ENCODE measurements around the gene C2CD2.

C2CD2 gene

DNA sequence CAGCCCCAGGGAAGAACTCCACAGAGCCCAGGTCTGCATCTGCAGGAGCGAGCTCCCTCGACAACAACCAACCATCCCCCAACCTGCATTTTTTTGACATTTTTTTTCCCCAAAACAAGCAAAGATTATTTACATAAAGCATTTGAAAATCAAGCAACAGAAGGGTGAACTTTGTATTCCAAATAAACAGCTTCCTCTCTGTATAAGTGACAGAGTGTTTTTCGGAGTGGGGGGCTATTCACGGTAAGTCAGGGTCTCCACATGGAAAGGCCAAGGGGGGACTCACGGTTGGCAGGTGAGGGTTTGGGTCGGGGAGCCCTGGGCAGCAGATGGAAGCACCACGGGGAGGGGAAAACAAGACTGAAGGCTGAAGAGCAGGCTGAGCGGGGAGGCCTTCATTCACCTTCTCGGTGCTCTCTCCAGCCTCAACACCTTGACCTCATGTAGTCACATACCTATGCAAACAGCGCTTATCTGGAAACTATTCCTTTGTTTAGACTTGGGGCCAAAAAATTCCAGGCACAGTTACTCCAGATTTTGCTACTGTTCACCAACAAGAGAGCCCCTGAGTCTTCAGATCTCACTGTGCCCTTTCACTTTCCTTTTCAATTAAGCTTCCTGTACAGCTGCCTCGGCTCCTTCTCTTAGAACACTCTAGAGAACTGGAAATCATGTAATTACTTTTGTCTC is 27.6 kb downstream of the C2CD2 start:
- no peak overlapping the region for H2BK120ac ChIP-seq (ENCODE audit: low read depth, low read length)
- H3K79me2 ChIP-seq (ENCODE audit: control insufficient read depth, insufficient read depth, low read length): no peaks in the 10 kb centered on the region
- H4K8ac ChIP-seq (ENCODE audit: low read depth, low read length): no peak overlapping the region
- H3K27me3 ChIP-seq (ENCODE audit: insufficient read depth, low read length, poor library complexity): no peaks in the 10 kb centered on the region
- peak; percentile 86 for DNase-seq
- H2AK5ac ChIP-seq (ENCODE audit: low read length): no peak overlapping the region
- no peak overlapping the region for H2BK5ac ChIP-seq (ENCODE audit: low read length)
- no peaks in the 10 kb centered on the region for H3K36me3 ChIP-seq (ENCODE audit: control insufficient read depth, insufficient read depth, low read length)
- peak overlapping the region; percentile 65 for H3K56ac ChIP-seq (ENCODE audit: low read length)
- H3K18ac ChIP-seq (ENCODE audit: low read length): no peak overlapping the region
- no peak overlapping the region for H3K4ac ChIP-seq (ENCODE audit: low read depth, low read length)
- no peaks in the 10 kb centered on the region for H3K79me1 ChIP-seq (ENCODE audit: low read length)
- H4K5ac ChIP-seq (ENCODE audit: low read length): no peak overlapping the region
- H3K4me3 ChIP-seq (ENCODE audit: low read length): no peak overlapping the region
- H3K23ac ChIP-seq (ENCODE audit: low read length): peak overlapping the region; percentile 74
- WGBS (ENCODE audit: extremely low coverage, insufficient coverage, low lambda C conversion rate): no CpG with 5 or more reads among the region's 11 CpGs
- H2BK15ac ChIP-seq (replicated peaks; ENCODE audit: low read depth): no peak overlapping the region
- no peak overlapping the region for H3K4me2 ChIP-seq (ENCODE audit: low read length)
- peak overlapping the region; percentile 39 for H3K9ac ChIP-seq (ENCODE audit: low read length)
- no peak overlapping the region for H3K27ac ChIP-seq (ENCODE audit: low read depth, low read length)
- H3K4me1 ChIP-seq (ENCODE audit: control insufficient read depth, low read depth, low read length): peaks cover 8% of the 10 kb centered on the region

- Histone ChIP-seq H2BK120ac (ENCODE audit: low read depth, low read length) (no peak overlapping the region), H3K4me1 (ENCODE audit: control insufficient read depth, low read depth, low read length) (peaks cover 8% of the 10 kb centered on the region)
- no CpG with 5 or more reads among the region's 4 CpGs for WGBS (ENCODE audit: extremely low coverage, insufficient coverage, low lambda C conversion rate)
Observed at GRCh38 chr21:41925767-41926116, 28.1 kb downstream of the C2CD2 start.

DNA sequence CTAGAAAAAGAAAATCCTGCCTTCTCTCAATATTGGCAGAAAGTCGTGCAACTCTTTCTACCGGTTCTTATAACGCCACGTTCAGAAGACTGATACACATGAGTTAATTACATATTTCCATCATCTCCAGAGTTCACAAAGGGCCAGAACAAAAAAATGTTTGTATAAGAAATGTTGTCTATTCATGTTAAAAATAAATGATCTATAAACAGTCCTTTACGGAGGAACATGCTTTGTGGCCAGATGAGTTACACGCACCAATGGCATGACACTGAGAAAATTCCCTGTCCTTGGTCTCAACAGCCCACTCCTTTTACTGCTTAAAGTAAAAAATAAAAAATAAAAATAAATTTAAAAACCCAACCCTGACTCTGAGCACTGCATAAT is 29.5 kb downstream of the C2CD2 start:
- Histone ChIP-seq H3K4me2 (ENCODE audit: low read length) (no peak overlapping the region), H3K18ac (ENCODE audit: low read length) (no peak overlapping the region), H2BK120ac (ENCODE audit: low read depth, low read length) (no peak overlapping the region), H3K4ac (ENCODE audit: low read depth, low read length) (no peak overlapping the region), H4K5ac (ENCODE audit: low read length) (no peak overlapping the region), H3K27ac (ENCODE audit: low read depth, low read length) (no peak overlapping the region), H3K79me2 (ENCODE audit: control insufficient read depth, insufficient read depth, low read length) (no peaks in the 10 kb centered on the region), H3K56ac (ENCODE audit: low read length) (no peak overlapping the region), H3K9ac (ENCODE audit: low read length) (no peak overlapping the region), H4K8ac (ENCODE audit: low read depth, low read length) (no peak overlapping the region), H3K27me3 (ENCODE audit: insufficient read depth, low read length, poor library complexity) (no peaks in the 10 kb centered on the region), H2BK5ac (ENCODE audit: low read length) (no peak overlapping the region), H3K79me1 (ENCODE audit: low read length) (no peaks in the 10 kb centered on the region), H3K36me3 (ENCODE audit: control insufficient read depth, insufficient read depth, low read length) (no peaks in the 10 kb centered on the region), H2AK5ac (ENCODE audit: low read length) (no peak overlapping the region), H3K4me3 (ENCODE audit: low read length) (no peak overlapping the region), H2BK15ac (replicated peaks; ENCODE audit: low read depth) (no peak overlapping the region), H3K4me1 (ENCODE audit: control insufficient read depth, low read depth, low read length) (peaks cover 8% of the 10 kb centered on the region), H3K23ac (ENCODE audit: low read length) (no peak overlapping the region)
- WGBS (ENCODE audit: extremely low coverage, insufficient coverage, low lambda C conversion rate): no CpG with 5 or more reads among the region's 6 CpGs
- no peak for DNase-seq

More at GRCh38 chr21:41925767-41926116, 28.1 kb downstream of the C2CD2 start:
- no peaks in the 10 kb centered on the region for H3K79me1 ChIP-seq (ENCODE audit: low read length)
- H3K18ac ChIP-seq (ENCODE audit: low read length): no peak overlapping the region
- DNase-seq: no peak
- H3K4me3 ChIP-seq (ENCODE audit: low read length): no peak overlapping the region
- no peaks in the 10 kb centered on the region for H3K79me2 ChIP-seq (ENCODE audit: control insufficient read depth, insufficient read depth, low read length)
- H3K27ac ChIP-seq (ENCODE audit: low read depth, low read length): no peak overlapping the region
- no peak overlapping the region for H2BK5ac ChIP-seq (ENCODE audit: low read length)
- H3K23ac ChIP-seq (ENCODE audit: low read length): no peak overlapping the region
- no peak overlapping the region for H4K8ac ChIP-seq (ENCODE audit: low read depth, low read length)
- no peaks in the 10 kb centered on the region for H3K36me3 ChIP-seq (ENCODE audit: control insufficient read depth, insufficient read depth, low read length)
- no peak overlapping the region for H3K9ac ChIP-seq (ENCODE audit: low read length)
- no peak overlapping the region for H4K5ac ChIP-seq (ENCODE audit: low read length)
- no peak overlapping the region for H2BK15ac ChIP-seq (replicated peaks; ENCODE audit: low read depth)
- H3K4me2 ChIP-seq (ENCODE audit: low read length): no peak overlapping the region
- H2AK5ac ChIP-seq (ENCODE audit: low read length): no peak overlapping the region
- H3K4ac ChIP-seq (ENCODE audit: low read depth, low read length): no peak overlapping the region
- no peaks in the 10 kb centered on the region for H3K27me3 ChIP-seq (ENCODE audit: insufficient read depth, low read length, poor library complexity)
- H3K56ac ChIP-seq (ENCODE audit: low read length): peak overlapping the region; percentile 30

- Histone ChIP-seq H3K79me1 (ENCODE audit: low read length) (no peaks in the 10 kb centered on the region), H2AK5ac (ENCODE audit: low read length) (no peak overlapping the region), H3K4me1 (ENCODE audit: control insufficient read depth, low read depth, low read length) (peaks cover 8% of the 10 kb centered on the region), H3K4me2 (ENCODE audit: low read length) (no peak overlapping the region), H3K23ac (ENCODE audit: low read length) (no peak overlapping the region), H3K27me3 (ENCODE audit: insufficient read depth, low read length, poor library complexity) (no peaks in the 10 kb centered on the region), H2BK5ac (ENCODE audit: low read length) (no peak overlapping the region), H3K4me3 (ENCODE audit: low read length) (no peak overlapping the region), H3K4ac (ENCODE audit: low read depth, low read length) (no peak overlapping the region), H3K36me3 (ENCODE audit: control insufficient read depth, insufficient read depth, low read length) (no peaks in the 10 kb centered on the region), H2BK15ac (replicated peaks; ENCODE audit: low read depth) (no peak overlapping the region), H4K5ac (ENCODE audit: low read length) (no peak overlapping the region), H2BK120ac (ENCODE audit: low read depth, low read length) (no peak overlapping the region), H3K27ac (ENCODE audit: low read depth, low read length) (no peak overlapping the region), H3K79me2 (ENCODE audit: control insufficient read depth, insufficient read depth, low read length) (no peaks in the 10 kb centered on the region), H3K9ac (ENCODE audit: low read length) (no peak overlapping the region), H3K56ac (ENCODE audit: low read length) (no peak overlapping the region), H4K8ac (ENCODE audit: low read depth, low read length) (no peak overlapping the region), H3K18ac (ENCODE audit: low read length) (no peak overlapping the region)
- no CpG with 5 or more reads among the region's 7 CpGs for WGBS (ENCODE audit: extremely low coverage, insufficient coverage, low lambda C conversion rate)
- DNase-seq: no peak
Observed at GRCh38 chr21:41923631-41924367, 30.0 kb downstream of the C2CD2 start.

DNA sequence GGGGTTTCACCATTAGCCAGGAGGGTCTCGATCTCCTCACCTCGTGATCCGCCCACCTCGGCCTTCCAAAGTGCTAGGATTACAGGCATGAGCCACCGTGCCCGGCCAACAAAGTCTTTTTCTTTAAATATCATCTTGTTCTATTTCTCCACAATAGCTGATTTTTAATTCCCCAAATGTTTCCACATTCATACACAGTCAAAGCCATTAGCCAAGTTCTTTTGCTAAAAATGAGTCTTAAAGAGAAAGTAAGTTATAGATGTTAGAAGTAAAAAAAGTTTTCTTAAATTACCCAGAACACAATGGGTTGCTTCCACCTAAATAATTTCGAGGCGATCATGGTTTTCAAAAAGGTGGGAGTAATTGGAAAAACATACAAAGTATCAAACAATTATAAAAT is 30.6 kb downstream of the C2CD2 start:
- Histone ChIP-seq H3K36me3 (ENCODE audit: control insufficient read depth, insufficient read depth, low read length) (no peaks in the 10 kb centered on the region), H3K4ac (ENCODE audit: low read depth, low read length) (no peak overlapping the region), H3K27me3 (ENCODE audit: insufficient read depth, low read length, poor library complexity) (no peaks in the 10 kb centered on the region), H3K4me1 (ENCODE audit: control insufficient read depth, low read depth, low read length) (peaks cover 8% of the 10 kb centered on the region), H3K79me1 (ENCODE audit: low read length) (no peaks in the 10 kb centered on the region), H4K8ac (ENCODE audit: low read depth, low read length) (no peak overlapping the region), H4K5ac (ENCODE audit: low read length) (no peak overlapping the region), H3K4me3 (ENCODE audit: low read length) (no peak overlapping the region), H2AK5ac (ENCODE audit: low read length) (no peak overlapping the region), H3K23ac (ENCODE audit: low read length) (no peak overlapping the region), H3K18ac (ENCODE audit: low read length) (no peak overlapping the region), H2BK120ac (ENCODE audit: low read depth, low read length) (no peak overlapping the region), H3K56ac (ENCODE audit: low read length) (no peak overlapping the region), H3K79me2 (ENCODE audit: control insufficient read depth, insufficient read depth, low read length) (no peaks in the 10 kb centered on the region), H3K9ac (ENCODE audit: low read length) (no peak overlapping the region), H2BK15ac (replicated peaks; ENCODE audit: low read depth) (no peak overlapping the region), H3K27ac (ENCODE audit: low read depth, low read length) (no peak overlapping the region), H3K4me2 (ENCODE audit: low read length) (no peak overlapping the region), H2BK5ac (ENCODE audit: low read length) (no peak overlapping the region)
- DNase-seq: no peak
- no CpG with 5 or more reads among the region's 8 CpGs for WGBS (ENCODE audit: extremely low coverage, insufficient coverage, low lambda C conversion rate)
